AG04450 (cell line): ENCODE measurements around the gene SFT2D3. TPM values are rescaled to one million over a fixed set of nuclear protein-coding genes. Genes with fewer than 3 reads are reported as not detected.

Experiments used
- CTCF ChIA-PET: fragments of 300-600, 350-600 bp; formaldehyde crosslinking; extraction: SDS; loops from one replicate; lab custom pipeline; 2022; ENCODE audit warnings: antibody characterized with exemption, inconsistent platforms; lab: Charles Lee
- POLR2A ChIA-PET: fragments of 350-600 bp; formaldehyde crosslinking; extraction: SDS; loops from one replicate; lab custom pipeline; 2021; ENCODE audit warnings: antibody characterized with exemption, inconsistent platforms; lab: Yijun Ruan, JAX
- DNase-seq: peaks from one replicate; pipeline ENCODE4 v3.0.0-alpha.2; 2011; ENCODE audit warnings: low read depth, low spot score
- H3K27ac ChIP-seq: one replicate; pipeline ENCODE4 v1.5.1; 2012; ENCODE audit warnings: low read depth, low read length, control low read depth
- H3K27me3 ChIP-seq: one replicate; pipeline ENCODE4 v1.6.0; 2012; ENCODE audit warnings: low read length; ENCODE audit not compliant: control insufficient read depth, insufficient read depth
- H3K4me3 ChIP-seq: 2 replicates; pipeline ENCODE4 v1.5.1; 2011; ENCODE audit warnings: mild to moderate bottlenecking, low read depth, low read length, control low read depth
- H3K9me3 ChIP-seq: 2 replicates; pipeline ENCODE4 v1.5.1; 2012; ENCODE audit warnings: low read length; ENCODE audit not compliant: control insufficient read depth, insufficient read depth
- polyA plus RNA-seq: library from polyadenylated mRNA; depleted of rRNA; stranded (reverse); fragments of >200 nt; gene quantifications from 2 replicates; pipeline ENCODE4 v1.2.3, GENCODE V29; 2011; rRNA removed
- TF ChIP-seq, protein P1 (sequence below): IDR thresholded peaks from 2 replicates; pipeline ENCODE4 v1.5.1; 2011; ENCODE audit warnings: low read depth, low read length, control low read depth, inconsistent platforms

SFT2D3 gene
- polyA plus RNA-seq, 1 experiment: 5.3 TPM

DNA sequence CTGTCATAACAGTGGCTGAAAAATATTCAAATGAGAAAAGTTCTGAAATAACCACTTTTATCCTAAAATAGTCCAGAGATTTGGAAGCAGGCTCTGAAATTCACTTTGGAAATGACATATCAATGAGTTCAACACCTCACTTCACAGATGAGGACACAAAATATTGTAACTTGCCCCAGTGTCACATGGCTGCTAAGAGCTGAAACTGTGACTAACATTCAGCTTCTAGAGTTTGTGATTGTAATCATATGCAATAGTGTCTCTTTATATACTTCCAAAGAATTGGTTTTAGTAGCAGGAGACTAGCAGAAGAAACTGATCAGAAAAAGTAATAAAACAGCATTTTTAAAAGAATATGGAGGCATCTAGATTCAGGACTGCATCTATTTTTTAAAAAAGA lies 52.1 kb downstream of the SFT2D3 start:
- POLR2A ChIA-PET: no interaction called here
- TF ChIP-seq, protein P1, sequence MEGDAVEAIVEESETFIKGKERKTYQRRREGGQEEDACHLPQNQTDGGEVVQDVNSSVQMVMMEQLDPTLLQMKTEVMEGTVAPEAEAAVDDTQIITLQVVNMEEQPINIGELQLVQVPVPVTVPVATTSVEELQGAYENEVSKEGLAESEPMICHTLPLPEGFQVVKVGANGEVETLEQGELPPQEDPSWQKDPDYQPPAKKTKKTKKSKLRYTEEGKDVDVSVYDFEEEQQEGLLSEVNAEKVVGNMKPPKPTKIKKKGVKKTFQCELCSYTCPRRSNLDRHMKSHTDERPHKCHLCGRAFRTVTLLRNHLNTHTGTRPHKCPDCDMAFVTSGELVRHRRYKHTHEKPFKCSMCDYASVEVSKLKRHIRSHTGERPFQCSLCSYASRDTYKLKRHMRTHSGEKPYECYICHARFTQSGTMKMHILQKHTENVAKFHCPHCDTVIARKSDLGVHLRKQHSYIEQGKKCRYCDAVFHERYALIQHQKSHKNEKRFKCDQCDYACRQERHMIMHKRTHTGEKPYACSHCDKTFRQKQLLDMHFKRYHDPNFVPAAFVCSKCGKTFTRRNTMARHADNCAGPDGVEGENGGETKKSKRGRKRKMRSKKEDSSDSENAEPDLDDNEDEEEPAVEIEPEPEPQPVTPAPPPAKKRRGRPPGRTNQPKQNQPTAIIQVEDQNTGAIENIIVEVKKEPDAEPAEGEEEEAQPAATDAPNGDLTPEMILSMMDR: no peak
- Histone ChIP-seq H3K27ac (no peak overlapping the region), H3K9me3 (no peaks in the 10 kb centered on the region), H3K4me3 (no peak overlapping the region), H3K27me3 (no peaks in the 10 kb centered on the region)
- DNase-seq: no peak
- CTCF ChIA-PET: no interaction called here

DNA sequence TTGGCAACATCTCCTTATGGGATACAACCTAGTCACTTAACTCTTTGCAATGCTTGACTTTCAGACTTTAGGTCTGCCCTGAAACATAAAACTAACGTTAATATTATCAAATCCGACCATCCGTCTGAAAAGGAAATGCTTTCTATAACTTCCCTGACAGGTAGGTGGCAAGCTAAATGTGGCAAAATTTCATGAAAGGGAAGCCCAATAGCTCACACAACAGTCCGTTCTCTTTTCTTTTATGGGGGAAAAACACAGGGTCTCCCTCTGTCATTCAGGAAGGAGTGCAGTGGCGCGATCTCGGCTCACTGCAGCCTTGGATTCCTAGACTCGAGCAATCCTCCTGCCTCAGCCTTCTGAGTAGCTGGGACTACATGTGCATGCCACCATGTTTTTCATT lies 52.9 kb downstream of the SFT2D3 start:
- POLR2A ChIA-PET: interaction anchor here (0.5 to 0.7 kb wide), 3 partner anchors 11 to 225 kb away, joined by 4 to 9 read pairs (median 6); no protein-coding TSS in a partner anchor
- TF ChIP-seq, protein P1: no peak
- Histone ChIP-seq H3K9me3 (no peaks in the 10 kb centered on the region), H3K27me3 (no peaks in the 10 kb centered on the region), H3K27ac (no peak overlapping the region), H3K4me3 (no peak overlapping the region)
- DNase-seq: no peak
- CTCF ChIA-PET: interaction anchor here (1.3 kb wide), 1 partner anchor 15 kb away, joined by 4 read pairs; no protein-coding TSS in a partner anchor

Other genes with a start within 250 kb of the SFT2D3 start
- gene IWS1, start 175.0 kb upstream of the SFT2D3 start, polyA plus RNA-seq: 42.2 and 55.0 TPM in 2 replicates
- 0.02 TPM in 1 of 2 replicates, not detected in the other for gene MYO7B, start 165.8 kb upstream of the SFT2D3 start, polyA plus RNA-seq
- gene GPR17, start 55.3 kb upstream of the SFT2D3 start, polyA plus RNA-seq: not detected in 2 replicates
- gene LIMS2, start 26.0 kb upstream of the SFT2D3 start, polyA plus RNA-seq: 6.3 and 8.7 TPM in 2 replicates
- gene WDR33, start 109.7 kb downstream of the SFT2D3 start, polyA plus RNA-seq: 43.4 and 54.1 TPM in 2 replicates
- gene POLR2D, start 156.7 kb downstream of the SFT2D3 start, polyA plus RNA-seq: 14.7 and 15.3 TPM in 2 replicates
- 15.3 and 15.4 TPM in 2 replicates for gene AMMECR1L, start 184.5 kb downstream of the SFT2D3 start, polyA plus RNA-seq